Neutrophil (primary cell): ENCODE results near the gene CRADD.

Source experiments
- H3K27ac ChIP-seq: fragments of 200-600 bp; sonication (generic); 2 replicates; pipeline ENCODE4 v1.5.1; 2016; ENCODE audit warnings: mild to moderate bottlenecking, moderate library complexity
- H3K27me3 ChIP-seq: fragments of 200-600 bp; sonication (generic); 2 replicates; pipeline ENCODE4 v1.6.0; 2016; ENCODE audit warnings: mild to moderate bottlenecking
- H3K36me3 ChIP-seq: fragments of 200-600 bp; sonication (generic); 2 replicates; pipeline ENCODE4 v1.5.1; 2017
- H3K4me1 ChIP-seq, 2 experiments: fragments of 200-600 bp in 1 of 2; sonication (generic) in 1 of 2; 1 replicate in 1 of 2; 2 replicates in 1 of 2; pipeline versions ENCODE4 v1.5.1 to v1.6.1; 2013 to 2016; ENCODE audit warnings: low read depth in 1 of 2, low read length in 1 of 2, mild to moderate bottlenecking in 1 of 2, moderate library complexity in 1 of 2; ENCODE audit not compliant: control insufficient read depth in 1 of 2, insufficient read depth in 1 of 2
- H3K4me3 ChIP-seq, 2 experiments: fragments of 200-600 bp in 1 of 2; sonication (generic) in 1 of 2; 1 replicate in 1 of 2; 2 replicates in 1 of 2; pipeline ENCODE4 v1.5.1; 2013 to 2016; ENCODE audit warnings: low read depth in 1 of 2, low read length in 1 of 2, mild to moderate bottlenecking in 1 of 2, moderate library complexity in 1 of 2
- H3K9me3 ChIP-seq: fragments of 200-600 bp; sonication (generic); 2 replicates; pipeline ENCODE4 v1.5.1; 2016
- CTCF ChIP-seq: fragments of 200-600 bp; sonication (generic); IDR thresholded peaks from 2 replicates; pipeline ENCODE4 v1.5.1; 2016; ENCODE audit warnings: antibody characterized with exemption

Gene CRADD

GRCh38 chr12:93745286-93745685, 68.1 kb downstream of the CRADD start:
- Histone ChIP-seq H3K9me3 (no peaks in the 10 kb centered on the region), H3K4me1 (peaks cover 13 to 27% of the 10 kb centered on the region in 2 experiments), H3K27me3 (peaks cover 31% of the 10 kb centered on the region)

GRCh38 chr12:93746572-93747168, 69.5 kb downstream of the CRADD start:
- peaks cover 17% of the 10 kb centered on the region for H3K27me3 ChIP-seq
- no peaks in the 10 kb centered on the region for H3K36me3 ChIP-seq
- no peak overlapping the region for H3K4me3 ChIP-seq
- no peak overlapping the region for H3K27ac ChIP-seq
- peaks cover 12 to 14% of the 10 kb centered on the region in 2 experiments for H3K4me1 ChIP-seq
- no peaks in the 10 kb centered on the region for H3K9me3 ChIP-seq
- no peak for TF ChIP-seq CTCF

More at GRCh38 chr12:93745286-93745685, 68.1 kb downstream of the CRADD start:
- no peak for TF ChIP-seq CTCF
- Histone ChIP-seq H3K36me3 (no peaks in the 10 kb centered on the region), H3K4me3 (no peak overlapping the region), H3K27ac (no peak overlapping the region)

GRCh38 chr12:93748672-93749383, 71.7 kb downstream of the CRADD start:
- Histone ChIP-seq H3K27me3 (no peaks in the 10 kb centered on the region), H3K4me1 (no peaks in the 10 kb centered on the region), H3K9me3 (no peaks in the 10 kb centered on the region), H3K4me3 (no peak overlapping the region), H3K27ac (no peak overlapping the region), H3K36me3 (no peaks in the 10 kb centered on the region)
- TF ChIP-seq CTCF, result no peak

GRCh38 chr12:93749515-93749914, 72.3 kb downstream of the CRADD start:
- H3K27ac ChIP-seq, result no peak overlapping the region
- TF ChIP-seq CTCF, result no peak
- H3K9me3 ChIP-seq, result no peaks in the 10 kb centered on the region
- no peak overlapping the region for H3K4me3 ChIP-seq
- no peaks in the 10 kb centered on the region for H3K27me3 ChIP-seq
- no peaks in the 10 kb centered on the region for H3K4me1 ChIP-seq
- H3K36me3 ChIP-seq, result no peaks in the 10 kb centered on the region

GRCh38 chr12:93750056-93750455, 72.9 kb downstream of the CRADD start:
- no peak for TF ChIP-seq CTCF
- Histone ChIP-seq H3K4me1 (no peaks in the 10 kb centered on the region), H3K4me3 (no peak overlapping the region), H3K9me3 (no peaks in the 10 kb centered on the region), H3K36me3 (no peaks in the 10 kb centered on the region), H3K27ac (no peak overlapping the region), H3K27me3 (no peaks in the 10 kb centered on the region)
